HEK293 (cell line): ENCODE data around the gene GALNT6.

Experiments
- CTCF ChIP-seq: fragments of 450-650 bp; formaldehyde crosslinking; IDR thresholded peaks from 2 replicates; pipeline ENCODE4 v1.5.1; 2016; ENCODE audit warnings: missing biosample characterization, missing genetic modification characterization
- KLF1 ChIP-seq: fragments of 450-650 bp; formaldehyde crosslinking; IDR thresholded peaks from 2 replicates; pipeline ENCODE4 v1.5.1; 2016; ENCODE audit warnings: missing biosample characterization, missing genetic modification characterization
- PRDM10 ChIP-seq: fragments of 450-650 bp; formaldehyde crosslinking; IDR thresholded peaks from 2 replicates; pipeline ENCODE4 v1.5.1; 2016; ENCODE audit warnings: missing biosample characterization, missing genetic modification characterization
- SP2 ChIP-seq: fragments of 450-650 bp; formaldehyde crosslinking; IDR thresholded peaks from 2 replicates; pipeline ENCODE4 v1.5.1; 2016; ENCODE audit warnings: missing biosample characterization, missing genetic modification characterization
- SP3 ChIP-seq: fragments of 450-650 bp; formaldehyde crosslinking; IDR thresholded peaks from 2 replicates; pipeline ENCODE4 v1.5.1; 2016; ENCODE audit warnings: missing biosample characterization, missing genetic modification characterization
- ZEB2 ChIP-seq: fragments of 450-650 bp; formaldehyde crosslinking; IDR thresholded peaks from 2 replicates; pipeline ENCODE4 v1.5.1; 2016; ENCODE audit warnings: missing biosample characterization, missing genetic modification characterization
- ZFP37 ChIP-seq: fragments of 450-650 bp; formaldehyde crosslinking; IDR thresholded peaks from 2 replicates; pipeline ENCODE4 v1.5.1; 2016; ENCODE audit warnings: missing biosample characterization, missing genetic modification characterization
- ZNF121 ChIP-seq: fragments of 450-650 bp; formaldehyde crosslinking; IDR thresholded peaks from 2 replicates; pipeline ENCODE4 v1.5.1; 2016; ENCODE audit warnings: missing biosample characterization, missing genetic modification characterization
- ZNF16 ChIP-seq: fragments of 450-650 bp; formaldehyde crosslinking; IDR thresholded peaks from 2 replicates; pipeline ENCODE4 v1.5.1; 2016; ENCODE audit warnings: low read depth, missing biosample characterization, missing genetic modification characterization
- ZNF174 ChIP-seq: fragments of 450-650 bp; formaldehyde crosslinking; IDR thresholded peaks from 2 replicates; pipeline ENCODE4 v1.5.0; 2017; ENCODE audit warnings: missing biosample characterization, mild to moderate bottlenecking, missing genetic modification characterization
- ZNF184 ChIP-seq: fragments of 450-650 bp; IDR thresholded peaks from 2 replicates; pipeline ENCODE4 v1.5.1; 2018; ENCODE audit warnings: missing biosample characterization, mild to moderate bottlenecking, missing genetic modification characterization
- ZNF202 ChIP-seq: fragments of 450-650 bp; formaldehyde crosslinking; IDR thresholded peaks from 2 replicates; pipeline ENCODE4 v1.5.1; 2016; ENCODE audit warnings: missing biosample characterization, missing genetic modification characterization, borderline replicate concordance
- ZNF24 ChIP-seq: fragments of 450-650 bp; formaldehyde crosslinking; IDR thresholded peaks from 2 replicates; pipeline ENCODE4 v1.5.1; 2016; ENCODE audit warnings: missing biosample characterization, missing genetic modification characterization
- ZNF302 ChIP-seq: fragments of 450-650 bp; formaldehyde crosslinking; IDR thresholded peaks from 2 replicates; pipeline ENCODE4 v1.5.1; 2016; ENCODE audit warnings: missing biosample characterization, missing genetic modification characterization, low read depth
- ZNF426 ChIP-seq: fragments of 450-650 bp; formaldehyde crosslinking; IDR thresholded peaks from 2 replicates; pipeline ENCODE4 v1.5.1; 2017; ENCODE audit warnings: missing biosample characterization, missing genetic modification characterization, mild to moderate bottlenecking, inconsistent platforms, moderate library complexity
- ZNF530 ChIP-seq: fragments of 450-650 bp; formaldehyde crosslinking; IDR thresholded peaks from 2 replicates; pipeline ENCODE4 v1.5.1; 2016; ENCODE audit warnings: low read depth, missing biosample characterization, missing genetic modification characterization
- ZNF585B ChIP-seq: fragments of 450-650 bp; formaldehyde crosslinking; IDR thresholded peaks from 2 replicates; pipeline ENCODE4 v1.5.1; 2016; ENCODE audit warnings: missing biosample characterization, missing genetic modification characterization
- ZNF626 ChIP-seq: fragments of 450-650 bp; sonication (Bioruptor Pico); formaldehyde crosslinking; IDR thresholded peaks from 2 replicates; pipeline ENCODE4 v1.5.1; 2018; ENCODE audit warnings: missing biosample characterization, missing genetic modification characterization, inconsistent platforms
- ZNF629 ChIP-seq: fragments of 450-650 bp; formaldehyde crosslinking; IDR thresholded peaks from 2 replicates; pipeline ENCODE4 v1.5.1; 2017; ENCODE audit warnings: missing biosample characterization, missing genetic modification characterization
- ZNF843 ChIP-seq: fragments of 450-650 bp; formaldehyde crosslinking; IDR thresholded peaks from 2 replicates; pipeline ENCODE4 v1.5.1; 2016; ENCODE audit warnings: missing biosample characterization, missing genetic modification characterization
- ZXDB ChIP-seq: fragments of 450-650 bp; formaldehyde crosslinking; IDR thresholded peaks from 2 replicates; pipeline ENCODE4 v1.5.1; 2016; ENCODE audit warnings: missing biosample characterization, missing genetic modification characterization
- TF ChIP-seq, protein P1 (sequence below): fragments of 450-650 bp; formaldehyde crosslinking; IDR thresholded peaks from 2 replicates; pipeline ENCODE4 v1.5.1; 2016; ENCODE audit warnings: missing biosample characterization, missing genetic modification characterization
- TF ChIP-seq, protein P2 (sequence below): fragments of 450-650 bp; formaldehyde crosslinking; IDR thresholded peaks from 2 replicates; pipeline ENCODE4 v1.5.1; 2017; ENCODE audit warnings: missing biosample characterization, missing genetic modification characterization
- TF ChIP-seq, protein P3 (sequence below): fragments of 450-650 bp; formaldehyde crosslinking; IDR thresholded peaks from 2 replicates; pipeline ENCODE4 v1.5.1; 2017; ENCODE audit warnings: missing biosample characterization, mild to moderate bottlenecking, missing genetic modification characterization, moderate library complexity
- TF ChIP-seq, protein P4 (sequence below): fragments of 450-650 bp; formaldehyde crosslinking; IDR thresholded peaks from 2 replicates; pipeline ENCODE4 v1.5.1; 2017; ENCODE audit warnings: missing biosample characterization, missing genetic modification characterization
- TF ChIP-seq, protein P5 (sequence below): fragments of 450-650 bp; formaldehyde crosslinking; optimal IDR thresholded peaks from 2 replicates; pipeline ENCODE3; 2016; ENCODE audit warnings: missing biosample characterization, mild to moderate bottlenecking, missing genetic modification characterization

GALNT6 gene

DNA sequence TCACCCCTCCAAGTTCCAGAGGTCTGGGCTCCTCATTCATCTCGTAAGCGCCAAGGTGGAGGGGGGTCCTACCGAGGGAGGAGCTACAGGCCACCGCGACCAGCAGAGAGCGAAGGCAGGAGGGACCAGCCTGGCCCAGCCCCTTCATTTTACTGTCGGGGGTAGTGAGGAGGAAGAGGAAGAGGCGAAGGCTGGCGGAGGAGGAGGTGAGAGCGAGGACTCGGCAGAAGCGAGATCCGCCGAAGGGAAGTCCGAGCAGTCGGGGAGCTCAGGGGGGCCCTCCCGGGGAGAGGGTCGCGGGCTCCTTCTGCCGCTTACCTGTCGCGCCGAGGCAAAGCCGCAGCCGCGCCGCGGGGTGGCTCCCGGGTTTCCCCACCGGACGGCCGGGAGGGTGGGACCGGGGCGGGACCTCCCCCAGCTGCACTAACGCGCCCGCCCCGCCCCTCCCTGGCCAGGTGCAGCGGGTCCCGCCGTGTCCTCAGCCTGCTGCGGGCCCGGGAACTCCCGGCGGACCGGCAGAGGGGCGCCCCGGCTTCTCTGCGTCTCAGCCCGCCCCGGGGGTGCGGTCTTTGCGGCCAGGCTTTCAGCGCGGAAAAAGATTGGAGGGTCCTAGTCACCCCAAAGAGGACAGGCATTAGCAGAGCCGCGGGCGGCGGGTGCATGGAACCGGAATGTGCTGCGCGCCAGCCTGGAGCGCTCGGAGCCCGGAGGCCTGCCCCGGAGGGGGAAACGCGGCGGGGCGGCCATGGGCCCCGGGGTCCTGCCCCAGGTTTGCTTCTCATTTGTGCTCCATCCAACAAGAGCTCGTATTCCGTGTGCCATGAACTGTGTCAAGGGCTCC, at the start of gene GALNT6 (continued):
- no peak for TF ChIP-seq ZNF302 (tag by site-specific recombination)
- TF ChIP-seq ZNF202 (tag by site-specific recombination) = no peak
- no peak for TF ChIP-seq ZNF530 (tag by site-specific recombination)
- peak; percentile 72 for TF ChIP-seq SP2 (tag by site-specific recombination)
- peak; percentile 73 for TF ChIP-seq ZXDB (tag by site-specific recombination)
- peak; percentile 87 for TF ChIP-seq PRDM10
- TF ChIP-seq, protein P1, sequence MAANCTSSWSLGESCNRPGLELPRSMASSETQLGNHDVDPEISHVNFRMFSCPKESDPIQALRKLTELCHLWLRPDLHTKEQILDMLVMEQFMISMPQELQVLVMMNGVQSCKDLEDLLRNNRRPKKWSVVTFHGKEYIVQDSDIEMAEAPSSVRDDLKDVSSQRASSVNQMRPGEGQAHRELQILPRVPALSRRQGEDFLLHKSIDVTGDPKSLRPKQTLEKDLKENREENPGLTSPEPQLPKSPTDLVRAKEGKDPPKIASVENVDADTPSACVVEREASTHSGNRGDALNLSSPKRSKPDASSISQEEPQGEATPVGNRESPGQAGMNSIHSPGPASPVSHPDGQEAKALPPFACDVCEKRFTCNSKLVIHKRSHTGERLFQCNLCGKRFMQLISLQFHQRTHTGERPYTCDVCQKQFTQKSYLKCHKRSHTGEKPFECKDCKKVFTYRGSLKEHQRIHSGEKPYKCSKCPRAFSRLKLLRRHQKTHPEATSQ (tag by site-specific recombination) = no peak
- TF ChIP-seq, protein P2, sequence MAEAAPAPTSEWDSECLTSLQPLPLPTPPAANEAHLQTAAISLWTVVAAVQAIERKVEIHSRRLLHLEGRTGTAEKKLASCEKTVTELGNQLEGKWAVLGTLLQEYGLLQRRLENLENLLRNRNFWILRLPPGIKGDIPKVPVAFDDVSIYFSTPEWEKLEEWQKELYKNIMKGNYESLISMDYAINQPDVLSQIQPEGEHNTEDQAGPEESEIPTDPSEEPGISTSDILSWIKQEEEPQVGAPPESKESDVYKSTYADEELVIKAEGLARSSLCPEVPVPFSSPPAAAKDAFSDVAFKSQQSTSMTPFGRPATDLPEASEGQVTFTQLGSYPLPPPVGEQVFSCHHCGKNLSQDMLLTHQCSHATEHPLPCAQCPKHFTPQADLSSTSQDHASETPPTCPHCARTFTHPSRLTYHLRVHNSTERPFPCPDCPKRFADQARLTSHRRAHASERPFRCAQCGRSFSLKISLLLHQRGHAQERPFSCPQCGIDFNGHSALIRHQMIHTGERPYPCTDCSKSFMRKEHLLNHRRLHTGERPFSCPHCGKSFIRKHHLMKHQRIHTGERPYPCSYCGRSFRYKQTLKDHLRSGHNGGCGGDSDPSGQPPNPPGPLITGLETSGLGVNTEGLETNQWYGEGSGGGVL (tag by site-specific recombination) = peak; percentile 81
- TF ChIP-seq, protein P3, sequence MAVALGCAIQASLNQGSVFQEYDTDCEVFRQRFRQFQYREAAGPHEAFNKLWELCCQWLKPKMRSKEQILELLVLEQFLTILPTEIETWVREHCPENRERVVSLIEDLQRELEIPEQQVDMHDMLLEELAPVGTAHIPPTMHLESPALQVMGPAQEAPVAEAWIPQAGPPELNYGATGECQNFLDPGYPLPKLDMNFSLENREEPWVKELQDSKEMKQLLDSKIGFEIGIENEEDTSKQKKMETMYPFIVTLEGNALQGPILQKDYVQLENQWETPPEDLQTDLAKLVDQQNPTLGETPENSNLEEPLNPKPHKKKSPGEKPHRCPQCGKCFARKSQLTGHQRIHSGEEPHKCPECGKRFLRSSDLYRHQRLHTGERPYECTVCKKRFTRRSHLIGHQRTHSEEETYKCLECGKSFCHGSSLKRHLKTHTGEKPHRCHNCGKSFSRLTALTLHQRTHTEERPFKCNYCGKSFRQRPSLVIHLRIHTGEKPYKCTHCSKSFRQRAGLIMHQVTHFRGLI (tag by site-specific recombination) = 0 out of 2 replicates have a peak, but pooled peaks have one; percentile 2
- TF ChIP-seq ZNF426 (tag by site-specific recombination) = no peak
- no peak for TF ChIP-seq ZNF174 (tag by site-specific recombination)
- TF ChIP-seq ZNF629 (tag by site-specific recombination) = no peak
- TF ChIP-seq ZFP37 (tag by site-specific recombination) = no peak
- TF ChIP-seq CTCF (tag by site-specific recombination) = no peak
- no peak for TF ChIP-seq ZNF16
- TF ChIP-seq, protein P4, sequence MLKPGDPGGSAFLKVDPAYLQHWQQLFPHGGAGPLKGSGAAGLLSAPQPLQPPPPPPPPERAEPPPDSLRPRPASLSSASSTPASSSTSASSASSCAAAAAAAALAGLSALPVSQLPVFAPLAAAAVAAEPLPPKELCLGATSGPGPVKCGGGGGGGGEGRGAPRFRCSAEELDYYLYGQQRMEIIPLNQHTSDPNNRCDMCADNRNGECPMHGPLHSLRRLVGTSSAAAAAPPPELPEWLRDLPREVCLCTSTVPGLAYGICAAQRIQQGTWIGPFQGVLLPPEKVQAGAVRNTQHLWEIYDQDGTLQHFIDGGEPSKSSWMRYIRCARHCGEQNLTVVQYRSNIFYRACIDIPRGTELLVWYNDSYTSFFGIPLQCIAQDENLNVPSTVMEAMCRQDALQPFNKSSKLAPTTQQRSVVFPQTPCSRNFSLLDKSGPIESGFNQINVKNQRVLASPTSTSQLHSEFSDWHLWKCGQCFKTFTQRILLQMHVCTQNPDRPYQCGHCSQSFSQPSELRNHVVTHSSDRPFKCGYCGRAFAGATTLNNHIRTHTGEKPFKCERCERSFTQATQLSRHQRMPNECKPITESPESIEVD = no peak
- TF ChIP-seq KLF1 (tag by site-specific recombination) = peak; percentile 72
- no peak for TF ChIP-seq ZNF585B (tag by site-specific recombination)
- TF ChIP-seq ZNF184 = no peak
- TF ChIP-seq SP3 (tag by site-specific recombination) = peak; percentile 69
- no peak for TF ChIP-seq ZNF24 (tag by site-specific recombination)
- no peak for TF ChIP-seq ZNF121 (tag by site-specific recombination)
- TF ChIP-seq, protein P5, sequence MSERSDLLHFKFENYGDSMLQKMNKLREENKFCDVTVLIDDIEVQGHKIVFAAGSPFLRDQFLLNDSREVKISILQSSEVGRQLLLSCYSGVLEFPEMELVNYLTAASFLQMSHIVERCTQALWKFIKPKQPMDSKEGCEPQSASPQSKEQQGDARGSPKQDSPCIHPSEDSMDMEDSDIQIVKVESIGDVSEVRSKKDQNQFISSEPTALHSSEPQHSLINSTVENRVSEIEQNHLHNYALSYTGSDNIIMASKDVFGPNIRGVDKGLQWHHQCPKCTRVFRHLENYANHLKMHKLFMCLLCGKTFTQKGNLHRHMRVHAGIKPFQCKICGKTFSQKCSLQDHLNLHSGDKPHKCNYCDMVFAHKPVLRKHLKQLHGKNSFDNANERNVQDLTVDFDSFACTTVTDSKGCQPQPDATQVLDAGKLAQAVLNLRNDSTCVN (tag by site-specific recombination) = peak; percentile 58
- TF ChIP-seq ZEB2 (tag by site-specific recombination) = peak; percentile 76
- TF ChIP-seq ZNF626 (tag by site-specific recombination) = no peak
- TF ChIP-seq ZNF843 (tag by site-specific recombination) = no peak
